Effector memory CD8-positive, alpha-beta T cell (primary cell): Measurements from ENCODE around the gene GPSM1.

Experiments
- ATAC-seq: fragments of 150-1000 bp; cut with Tn5 transposase; replicated peaks from 2 replicates; pipeline ENCODE4 v1.10.0; 2021; ENCODE audit warnings: mild to moderate bottlenecking, moderate library complexity
- DNase-seq, 3 experiments: peaks; one replicate each; pipeline ENCODE4 v3.0.0; 2021
- H3K27ac Mint-ChIP-seq, 2 donors: one replicate each; pipeline ENCODE4 v1.8.0; 2022; ENCODE audit warnings: mild to moderate bottlenecking in 2 of 2, mixed read lengths in 2 of 2, moderate library complexity in 2 of 2
- H3K27me3 Mint-ChIP-seq, 2 donors: one replicate each; pipeline ENCODE4 v1.8.0; 2022; ENCODE audit warnings: mixed read lengths in 2 of 2
- H3K36me3 Mint-ChIP-seq: one replicate; pipeline ENCODE4 v1.8.0; 2022; ENCODE audit warnings: mild to moderate bottlenecking, moderate library complexity, mixed read lengths; ENCODE audit not compliant: insufficient read depth
- H3K4me1 Mint-ChIP-seq, 2 donors: one replicate each; pipeline ENCODE4 v1.8.0; 2022; ENCODE audit warnings: low read depth in 2 of 2, mixed read lengths in 2 of 2
- H3K4me3 Mint-ChIP-seq, 2 donors: one replicate each; pipeline ENCODE4 v1.8.0; 2022; ENCODE audit warnings: mild to moderate bottlenecking in 2 of 2, mixed read lengths in 2 of 2, moderate library complexity in 2 of 2
- H3K9me3 Mint-ChIP-seq, 2 donors: one replicate each; pipeline ENCODE4 v1.8.0; 2022; ENCODE audit warnings: mixed read lengths in 2 of 2

The GPSM1 gene

GRCh38 chr9:136285501-136286358 lies 41.6 kb upstream of the GPSM1 start:
- no peak for ATAC-seq
- Mint-ChIP-seq H3K27ac (no peak overlapping the region), H3K36me3 (no peaks in the 10 kb centered on the region)

DNA sequence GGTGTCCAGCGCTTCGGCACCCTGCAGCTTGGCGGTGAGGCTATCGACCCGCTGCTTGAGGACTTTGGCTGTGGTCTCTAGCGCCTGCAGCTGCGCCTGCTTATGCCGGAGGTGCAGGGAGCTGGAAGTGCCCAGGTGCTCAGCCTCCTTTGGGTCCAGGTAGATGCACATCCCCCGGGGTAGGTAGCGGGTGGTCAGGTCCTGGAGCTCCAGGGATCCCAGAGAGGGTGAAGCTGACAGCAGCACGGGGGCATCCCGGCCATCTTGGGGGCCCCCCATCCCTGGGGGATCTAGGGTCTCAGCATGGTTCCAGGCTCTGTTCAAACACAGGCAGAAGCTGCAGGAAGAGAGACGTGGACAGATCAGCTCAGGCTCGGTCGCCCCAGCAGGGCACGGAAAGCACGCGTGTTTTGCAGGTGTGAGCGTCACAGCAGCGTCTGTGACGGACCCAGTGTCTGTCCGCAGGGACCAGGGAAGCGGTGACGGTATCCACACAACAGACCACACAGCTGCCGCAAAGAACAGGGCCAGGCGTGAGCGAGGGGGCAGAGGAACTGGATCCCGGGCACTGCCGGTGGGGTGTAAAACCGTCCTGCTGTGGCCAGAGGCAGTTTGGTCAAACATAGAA lies 40.9 kb upstream of the GPSM1 start:
- H3K4me3 Mint-ChIP-seq = no peak overlapping the region
- no peaks in the 10 kb centered on the region for H3K9me3 Mint-ChIP-seq
- H3K27ac Mint-ChIP-seq = no peak overlapping the region
- no peak for DNase-seq
- peaks cover 14 to 28% of the 10 kb centered on the region in 2 donors for H3K27me3 Mint-ChIP-seq
- no peaks in the 10 kb centered on the region for H3K36me3 Mint-ChIP-seq
- ATAC-seq = no peak
- H3K4me1 Mint-ChIP-seq = peaks cover 5 to 7% of the 10 kb centered on the region in 2 donors

More at GRCh38 chr9:136285501-136286358, 41.6 kb upstream of the GPSM1 start:
- DNase-seq = no peak
- Mint-ChIP-seq H3K9me3 (no peaks in the 10 kb centered on the region), H3K27me3 (peaks cover 14 to 34% of the 10 kb centered on the region in 2 donors), H3K4me3 (no peak overlapping the region), H3K4me1 (peaks cover 5 to 7% of the 10 kb centered on the region in 2 donors)

DNA sequence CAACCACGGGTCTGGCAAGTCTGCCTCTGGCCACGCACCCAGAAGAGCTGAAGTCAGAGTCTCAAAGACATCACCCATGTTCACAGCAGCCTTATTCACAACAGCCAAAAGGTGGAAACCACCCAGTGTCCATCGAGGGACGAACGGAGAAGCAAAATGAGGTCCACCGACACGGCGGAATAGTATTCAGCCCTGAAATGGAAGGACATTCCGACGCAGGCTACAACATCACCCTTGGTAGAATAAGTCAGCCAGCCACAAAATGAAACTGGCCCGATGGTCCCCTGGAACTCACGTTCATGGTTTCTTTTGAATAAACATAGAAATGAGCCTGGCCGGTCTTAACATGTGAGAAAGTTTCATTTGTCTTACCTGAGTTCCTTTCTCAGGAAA lies 40.4 kb upstream of the GPSM1 start:
- Mint-ChIP-seq H3K4me3 (no peak overlapping the region), H3K9me3 (no peaks in the 10 kb centered on the region), H3K27ac (no peak overlapping the region), H3K36me3 (no peaks in the 10 kb centered on the region), H3K27me3 (peaks cover 14 to 24% of the 10 kb centered on the region in 2 donors), H3K4me1 (peaks cover 5 to 6% of the 10 kb centered on the region in 2 donors)
- no peak for DNase-seq
- no peak for ATAC-seq

GRCh38 chr9:136287960-136288753 lies 39.2 kb upstream of the GPSM1 start:
- no peak overlapping the region for H3K27ac Mint-ChIP-seq
- H3K4me1 Mint-ChIP-seq = peaks cover 3 to 5% of the 10 kb centered on the region in 2 donors
- no peaks in the 10 kb centered on the region for H3K9me3 Mint-ChIP-seq
- no peaks in the 10 kb centered on the region for H3K36me3 Mint-ChIP-seq
- DNase-seq (no peak), ATAC-seq (no peak)
- peaks cover 14 to 20% of the 10 kb centered on the region in 2 donors for H3K27me3 Mint-ChIP-seq
- no peak overlapping the region for H3K4me3 Mint-ChIP-seq

GRCh38 chr9:136289651-136290507 lies 37.5 kb upstream of the GPSM1 start:
- Mint-ChIP-seq H3K27me3 (peaks cover 3 to 7% of the 10 kb centered on the region in 2 donors), H3K4me3 (no peak overlapping the region), H3K27ac (no peak overlapping the region), H3K4me1 (no peaks in the 10 kb centered on the region), H3K36me3 (no peaks in the 10 kb centered on the region), H3K9me3 (no peaks in the 10 kb centered on the region)
- no peak for ATAC-seq
- no peak for DNase-seq

DNA sequence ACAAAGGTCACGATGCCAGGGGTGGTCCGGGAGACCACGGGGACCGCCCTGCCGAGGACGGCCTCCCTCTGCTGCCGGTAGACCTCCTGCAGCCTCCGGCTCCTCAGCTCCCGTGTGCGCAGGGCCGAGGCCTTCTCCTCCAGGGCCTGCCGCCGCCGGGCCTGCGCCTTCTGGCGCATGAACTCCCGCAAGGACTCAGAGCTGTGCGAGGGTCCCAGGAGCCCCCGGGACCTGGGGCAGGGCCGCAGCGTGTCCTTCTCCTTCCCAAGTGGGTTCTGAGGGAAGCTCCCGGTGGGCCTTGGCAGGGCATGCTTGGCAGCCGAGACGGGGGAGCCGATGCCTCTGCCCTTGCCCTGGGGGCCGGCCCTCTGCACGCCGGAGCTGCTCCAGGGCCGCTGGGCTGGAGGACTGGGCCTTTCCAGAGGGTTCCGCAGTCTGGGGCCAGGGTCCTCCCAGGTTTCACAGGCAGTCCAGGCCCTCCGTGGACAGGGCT lies 36.8 kb upstream of the GPSM1 start:
- DNase-seq (no peak), ATAC-seq (no peak)
- Mint-ChIP-seq H3K27me3 (peaks cover 0 to 7% of the 10 kb centered on the region in 2 donors), H3K9me3 (no peaks in the 10 kb centered on the region), H3K4me1 (no peaks in the 10 kb centered on the region), H3K27ac (no peak overlapping the region), H3K36me3 (no peaks in the 10 kb centered on the region), H3K4me3 (no peak overlapping the region)

GRCh38 chr9:136291306-136292025 lies 35.9 kb upstream of the GPSM1 start:
- Mint-ChIP-seq H3K27ac (no peak overlapping the region), H3K4me1 (no peaks in the 10 kb centered on the region), H3K4me3 (no peak overlapping the region), H3K36me3 (no peaks in the 10 kb centered on the region), H3K9me3 (no peaks in the 10 kb centered on the region), H3K27me3 (peaks cover 0 to 7% of the 10 kb centered on the region in 2 donors)
- ATAC-seq (no peak), DNase-seq (no peak)

- H3K27ac Mint-ChIP-seq = no peak overlapping the region
- no peaks in the 10 kb centered on the region for H3K4me1 Mint-ChIP-seq
- H3K4me3 Mint-ChIP-seq = no peak overlapping the region
- H3K36me3 Mint-ChIP-seq = no peaks in the 10 kb centered on the region
- no peak for ATAC-seq
- no peak for DNase-seq
- H3K9me3 Mint-ChIP-seq = no peaks in the 10 kb centered on the region
- peaks cover 0 to 7% of the 10 kb centered on the region in 2 donors for H3K27me3 Mint-ChIP-seq
These were observed 35.3 kb upstream of the GPSM1 start for GRCh38 chr9:136292026-136292538.

DNA sequence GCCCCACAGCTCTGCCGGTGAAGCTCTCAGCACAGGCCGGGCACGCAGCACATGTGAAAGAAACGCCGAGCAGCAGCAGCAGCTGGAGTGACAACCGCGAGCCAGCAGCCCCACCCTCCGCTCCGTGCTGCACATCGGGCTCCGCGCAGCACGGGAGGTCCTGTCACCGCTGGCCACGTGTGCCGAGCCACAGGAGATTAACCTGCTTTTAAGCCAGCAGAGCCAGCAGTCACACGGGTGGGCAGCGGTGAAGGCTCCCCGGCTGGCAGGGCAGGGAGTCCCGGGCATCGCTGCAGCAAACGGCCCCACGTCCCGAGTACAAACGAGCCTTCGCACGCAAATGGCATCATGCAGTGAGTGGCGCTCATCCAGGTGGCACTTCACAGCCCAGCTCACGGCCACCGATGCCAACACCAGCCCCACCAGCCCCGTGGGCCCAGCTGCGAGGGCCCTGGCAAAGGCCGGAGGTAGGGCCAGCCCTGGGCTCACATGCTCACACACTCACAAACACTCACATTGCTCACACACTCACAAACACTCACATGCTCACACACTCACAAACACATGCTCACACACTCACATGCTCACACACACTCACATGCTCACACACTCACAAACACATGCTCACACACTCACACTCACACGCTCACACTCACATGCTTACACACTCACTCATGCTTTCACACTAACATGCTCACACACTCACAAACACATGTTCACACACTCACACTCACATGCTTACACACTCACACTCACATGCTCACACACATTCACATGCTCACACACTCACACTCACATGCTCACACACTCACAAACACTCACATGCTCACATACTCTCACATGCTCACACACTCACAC lies 34.5 kb upstream of the GPSM1 start:
- Mint-ChIP-seq H3K27ac (no peak overlapping the region), H3K9me3 (no peaks in the 10 kb centered on the region), H3K4me1 (no peaks in the 10 kb centered on the region), H3K4me3 (no peak overlapping the region), H3K27me3 (peaks cover 0 to under 1% of the 10 kb centered on the region in 2 donors), H3K36me3 (no peaks in the 10 kb centered on the region)
- DNase-seq = no peak
- no peak for ATAC-seq

- no peak for ATAC-seq
These were observed 33.8 kb upstream of the GPSM1 start for GRCh38 chr9:136293476-136294077.

DNA sequence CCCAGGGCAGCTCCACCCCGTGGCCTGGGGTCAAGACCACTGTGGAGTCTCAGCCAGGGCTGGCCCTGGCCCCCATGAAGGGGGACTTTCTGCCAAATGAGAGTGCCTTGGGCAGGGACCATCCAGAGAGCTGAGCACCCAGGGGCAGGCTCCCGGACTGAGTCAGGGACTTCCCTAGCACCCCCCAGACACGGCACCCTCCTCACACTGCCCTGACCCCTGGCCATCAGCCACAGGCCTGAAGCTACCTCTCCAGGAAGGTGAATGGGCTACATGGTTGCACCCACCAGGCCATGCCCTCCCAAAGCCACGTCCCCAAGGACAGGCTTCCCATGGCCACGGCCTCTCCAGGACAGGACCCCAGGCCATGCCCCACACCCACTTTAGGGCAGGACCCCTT lies 32.9 kb upstream of the GPSM1 start:
- no peak for ATAC-seq
- H3K27ac Mint-ChIP-seq = no peak overlapping the region
- no peak overlapping the region for H3K4me3 Mint-ChIP-seq
- no peaks in the 10 kb centered on the region for H3K36me3 Mint-ChIP-seq
- H3K27me3 Mint-ChIP-seq = peaks cover 11 to 12% of the 10 kb centered on the region in 2 donors
- H3K9me3 Mint-ChIP-seq = no peaks in the 10 kb centered on the region
- no peaks in the 10 kb centered on the region for H3K4me1 Mint-ChIP-seq
- DNase-seq = no peak

More at GRCh38 chr9:136293476-136294077, 33.8 kb upstream of the GPSM1 start:
- DNase-seq = no peak
- no peak overlapping the region for H3K4me3 Mint-ChIP-seq
- no peaks in the 10 kb centered on the region for H3K36me3 Mint-ChIP-seq
- no peak overlapping the region for H3K27ac Mint-ChIP-seq
- H3K27me3 Mint-ChIP-seq = peaks cover 7 to 8% of the 10 kb centered on the region in 2 donors
- no peaks in the 10 kb centered on the region for H3K9me3 Mint-ChIP-seq
- H3K4me1 Mint-ChIP-seq = no peaks in the 10 kb centered on the region
